ENCODE measurements around the gene FKBP7.

Gene FKBP7

GRCh38 chr2:178506949-178507348 is 28.5 kb upstream of the FKBP7 start:
- no peak overlapping the region for H3K4me3 ChIP-seq (ENCODE audit: low read length)
- no peak for DNase-seq (ENCODE audit: low read depth)
- no peak for TF ChIP-seq CTCF (IDR thresholded peaks at IDR 0.05; ENCODE audit: insufficient read depth, low read depth, low read length, missing control alignments)

- TF ChIP-seq CTCF (IDR thresholded peaks at IDR 0.05; ENCODE audit: insufficient read depth, low read depth, low read length, missing control alignments), result no peak
- no peak overlapping the region for H3K4me3 ChIP-seq (ENCODE audit: low read length)
- no peak for DNase-seq (ENCODE audit: low read depth)
These were observed 28.1 kb upstream of the FKBP7 start for GRCh38 chr2:178506524-178506923.

GRCh38 chr2:178506101-178506500 is 27.7 kb upstream of the FKBP7 start:
- no peak for TF ChIP-seq CTCF (IDR thresholded peaks at IDR 0.05; ENCODE audit: insufficient read depth, low read depth, low read length, missing control alignments)
- no peak overlapping the region for H3K4me3 ChIP-seq (ENCODE audit: low read length)
- no peak for DNase-seq (ENCODE audit: low read depth)

GRCh38 chr2:178502751-178503150 is 24.4 kb upstream of the FKBP7 start:
- no peak overlapping the region for H3K4me3 ChIP-seq (ENCODE audit: low read length)
- no peak for TF ChIP-seq CTCF (IDR thresholded peaks at IDR 0.05; ENCODE audit: insufficient read depth, low read depth, low read length, missing control alignments)
- DNase-seq (ENCODE audit: low read depth), result no peak

GRCh38 chr2:178499640-178500039 is 21.2 kb upstream of the FKBP7 start:
- no peak overlapping the region for H3K4me3 ChIP-seq (ENCODE audit: low read length)
- DNase-seq (ENCODE audit: low read depth), result no peak
- TF ChIP-seq CTCF (IDR thresholded peaks at IDR 0.05; ENCODE audit: insufficient read depth, low read depth, low read length, missing control alignments), result no peak

- no peak for DNase-seq (ENCODE audit: low read depth)
- no peak for TF ChIP-seq CTCF (IDR thresholded peaks at IDR 0.05; ENCODE audit: insufficient read depth, low read depth, low read length, missing control alignments)
- no peak overlapping the region for H3K4me3 ChIP-seq (ENCODE audit: low read length)
These were observed 19.7 kb upstream of the FKBP7 start for GRCh38 chr2:178498137-178498536.

GRCh38 chr2:178496049-178496448 is 17.6 kb upstream of the FKBP7 start:
- no peak for TF ChIP-seq CTCF (IDR thresholded peaks at IDR 0.05; ENCODE audit: insufficient read depth, low read depth, low read length, missing control alignments)
- no peak for DNase-seq (ENCODE audit: low read depth)
- no peak overlapping the region for H3K4me3 ChIP-seq (ENCODE audit: low read length)
